ENCODE measurements around the gene C6orf89.

The C6orf89 gene

GRCh38 chr6:36884610-36885009 lies 1.1 kb upstream of the C6orf89 start:
- Histone ChIP-seq H3K27ac (no peak overlapping the region), H2AFZ (peak overlapping the region; percentile 100), H3K79me2 (peaks cover 13% of the 10 kb centered on the region), H3K9me3 (ENCODE audit: control insufficient read depth, low read length) (no peaks in the 10 kb centered on the region), H3K4me3 (ENCODE audit: low read depth, low read length) (no peak overlapping the region), H3K27me3 (ENCODE audit: control insufficient read depth, insufficient read depth, low read length) (no peaks in the 10 kb centered on the region), H3K9ac (no peak overlapping the region), H3K4me1 (peaks cover 3% of the 10 kb centered on the region), H3K36me3 (ENCODE audit: control insufficient read depth, insufficient read depth, low read length) (no peaks in the 10 kb centered on the region), H3K4me2 (ENCODE audit: low read length) (no peak overlapping the region)
- no peak for TF ChIP-seq CTCF (IDR thresholded peaks at IDR 0.05)

GRCh38 chr6:36886950-36887618 lies 1.3 kb downstream of the C6orf89 start:
- Histone ChIP-seq H3K27ac (no peak overlapping the region), H3K9me3 (ENCODE audit: control insufficient read depth, low read length) (no peaks in the 10 kb centered on the region), H3K4me1 (peaks cover 3% of the 10 kb centered on the region), H3K79me2 (peaks cover 23% of the 10 kb centered on the region), H3K9ac (no peak overlapping the region), H3K27me3 (ENCODE audit: control insufficient read depth, insufficient read depth, low read length) (no peaks in the 10 kb centered on the region), H2AFZ (no peak overlapping the region), H3K4me3 (ENCODE audit: low read depth, low read length) (no peak overlapping the region), H3K4me2 (ENCODE audit: low read length) (peak overlapping the region; percentile 47), H3K36me3 (ENCODE audit: control insufficient read depth, insufficient read depth, low read length) (no peaks in the 10 kb centered on the region)
- no peak for TF ChIP-seq CTCF (IDR thresholded peaks at IDR 0.05)

GRCh38 chr6:36888115-36888643 lies 2.4 kb downstream of the C6orf89 start:
- Histone ChIP-seq H2AFZ (no peak overlapping the region), H3K79me2 (peaks cover 29% of the 10 kb centered on the region), H3K4me1 (peaks cover 3% of the 10 kb centered on the region), H3K9ac (no peak overlapping the region), H3K27ac (no peak overlapping the region), H3K9me3 (ENCODE audit: control insufficient read depth, low read length) (no peaks in the 10 kb centered on the region), H3K4me3 (ENCODE audit: low read depth, low read length) (no peak overlapping the region), H3K27me3 (ENCODE audit: control insufficient read depth, insufficient read depth, low read length) (no peaks in the 10 kb centered on the region), H3K4me2 (ENCODE audit: low read length) (no peak overlapping the region), H3K36me3 (ENCODE audit: control insufficient read depth, insufficient read depth, low read length) (no peaks in the 10 kb centered on the region)
- TF ChIP-seq CTCF (IDR thresholded peaks at IDR 0.05) = no peak

- Histone ChIP-seq H3K4me3 (ENCODE audit: low read depth, low read length) (no peak overlapping the region), H3K27ac (no peak overlapping the region), H3K4me1 (peaks cover 3% of the 10 kb centered on the region)
Observed at GRCh38 chr6:36888654-36889481, 3.1 kb downstream of the C6orf89 start.

More at GRCh38 chr6:36888654-36889481, 3.1 kb downstream of the C6orf89 start:
- Histone ChIP-seq H3K27me3 (ENCODE audit: control insufficient read depth, insufficient read depth, low read length) (no peaks in the 10 kb centered on the region), H2AFZ (no peak overlapping the region), H3K36me3 (ENCODE audit: control insufficient read depth, insufficient read depth, low read length) (no peaks in the 10 kb centered on the region), H3K9me3 (ENCODE audit: control insufficient read depth, low read length) (no peaks in the 10 kb centered on the region), H3K9ac (no peak overlapping the region), H3K4me2 (ENCODE audit: low read length) (no peak overlapping the region), H3K79me2 (peaks cover 29% of the 10 kb centered on the region)
- no peak for TF ChIP-seq CTCF (IDR thresholded peaks at IDR 0.05)
